Activated B cell treated with CpG ODN at 0.5 μM for 24 hours (primary cell): ENCODE measurements around the gene MRPS5. TPM values are rescaled to one million over a fixed set of nuclear protein-coding genes. Genes with fewer than 3 reads are reported as not detected.

ENCODE experiments used
- ATAC-seq: fragments of 200-7000 bp; cut with Tn5 transposase; one replicate; pipeline ENCODE4 v1.10.0; 2021; ENCODE audit warnings: low read depth, mild to moderate bottlenecking, moderate library complexity
- CTCF ChIA-PET: fragments of 350-600 bp; sonication (Branson Sonifier 250); formaldehyde crosslinking; loops from one replicate; lab custom pipeline; 2021; ENCODE audit warnings: antibody characterized with exemption; lab: Charles Lee
- POLR2A ChIA-PET: fragments of 350-600 bp; sonication (Branson Sonifier 250); formaldehyde crosslinking; loops from one replicate; lab custom pipeline; 2021; ENCODE audit warnings: antibody characterized with exemption; lab: Charles Lee
- DNase-seq: peaks from one replicate; pipeline ENCODE4 v3.0.0; 2022
- H3K27ac Mint-ChIP-seq: one replicate; pipeline ENCODE4 v1.8.0; 2020; ENCODE audit warnings: mixed read lengths
- H3K27me3 Mint-ChIP-seq: one replicate; pipeline ENCODE4 v1.8.0; 2021; ENCODE audit warnings: mixed read lengths
- H3K36me3 Mint-ChIP-seq: one replicate; pipeline ENCODE4 v1.8.0; 2021; ENCODE audit warnings: low read depth, mixed read lengths
- H3K4me1 Mint-ChIP-seq: one replicate; pipeline ENCODE4 v1.8.0; 2021; ENCODE audit warnings: mixed read lengths
- H3K4me3 Mint-ChIP-seq: one replicate; pipeline ENCODE4 v1.8.0; 2020; ENCODE audit warnings: mild to moderate bottlenecking, mixed read lengths
- H3K9me3 Mint-ChIP-seq: one replicate; pipeline ENCODE4 v1.8.0; 2020; ENCODE audit warnings: mixed read lengths
- CTCF ChIP-seq: fragments of 200-600 bp; IDR thresholded peaks from one replicate; pipeline ENCODE4 v1.8.0; 2022; ENCODE audit warnings: antibody characterized with exemption, mild to moderate bottlenecking
- intact Hi-C: fragments of 100-400 bp; cut with micrococcal nuclease; formaldehyde crosslinking; loops from one replicate; pipeline ENCODE4 v1.15.1; 2024
- total RNA-seq: library from RNA; stranded (reverse); gene quantifications from 2 replicates; pipeline ENCODE4 v1.2.3, GENCODE V29; 2022

MRPS5 gene
- total RNA-seq, 1 donor from 2014 or later = 44.4 TPM

GRCh38 chr2:95047629-95048510 lies 73.7 kb downstream of the MRPS5 start:
- Mint-ChIP-seq H3K9me3 (no peaks in the 10 kb centered on the region), H3K36me3 (no peaks in the 10 kb centered on the region), H3K27ac (no peak overlapping the region), H3K27me3 (peaks cover 9% of the 10 kb centered on the region), H3K4me1 (no peaks in the 10 kb centered on the region), H3K4me3 (no peak overlapping the region)
- no peak for TF ChIP-seq CTCF
- ChIA-PET POLR2A (no interaction called here), CTCF (no interaction called here)
- DNase-seq = no peak
- intact Hi-C loops = no loop called here
- no peak for ATAC-seq

GRCh38 chr2:95046371-95047112 lies 75.1 kb downstream of the MRPS5 start:
- no peak for DNase-seq
- no peak overlapping the region for H3K27ac Mint-ChIP-seq

GRCh38 chr2:95044601-95045000 lies 77.0 kb downstream of the MRPS5 start:
- POLR2A ChIA-PET = no interaction called here
- DNase-seq = no peak
- Mint-ChIP-seq H3K9me3 (no peaks in the 10 kb centered on the region), H3K27me3 (peaks cover 7% of the 10 kb centered on the region), H3K27ac (no peak overlapping the region), H3K4me3 (no peak overlapping the region), H3K4me1 (no peaks in the 10 kb centered on the region), H3K36me3 (no peaks in the 10 kb centered on the region)
- no peak for ATAC-seq
- CTCF ChIA-PET = no interaction called here
- intact Hi-C loops = no loop called here
- TF ChIP-seq CTCF = no peak

More at GRCh38 chr2:95046371-95047112, 75.1 kb downstream of the MRPS5 start:
- Mint-ChIP-seq H3K27me3 (peaks cover 9% of the 10 kb centered on the region), H3K36me3 (no peaks in the 10 kb centered on the region), H3K4me1 (no peaks in the 10 kb centered on the region), H3K9me3 (no peaks in the 10 kb centered on the region), H3K4me3 (no peak overlapping the region)
- no peak for TF ChIP-seq CTCF
- ATAC-seq = no peak
- intact Hi-C loops = no loop called here
- POLR2A ChIA-PET = no interaction called here
- CTCF ChIA-PET = no interaction called here

GRCh38 chr2:95043300-95044093 lies 78.1 kb downstream of the MRPS5 start:
- H3K27ac Mint-ChIP-seq = no peak overlapping the region
- H3K4me1 Mint-ChIP-seq = no peaks in the 10 kb centered on the region
- ATAC-seq = no peak
- DNase-seq = no peak
- peaks cover 2% of the 10 kb centered on the region for H3K9me3 Mint-ChIP-seq
- ChIA-PET POLR2A (no interaction called here), CTCF (no interaction called here)
- intact Hi-C loops = no loop called here
- H3K36me3 Mint-ChIP-seq = no peaks in the 10 kb centered on the region
- peaks cover 7% of the 10 kb centered on the region for H3K27me3 Mint-ChIP-seq
- no peak for TF ChIP-seq CTCF
- no peak overlapping the region for H3K4me3 Mint-ChIP-seq
